WTC11 (cell line): ENCODE measurements around the gene SERPIND1. TPM values are rescaled to one million over a fixed set of nuclear protein-coding genes. Genes with fewer than 3 reads are reported as not detected.

Source experiments
- ATAC-seq: fragments of 200-7000 bp; cut with Tn5 transposase; 2 replicates; pipeline ENCODE4 v1.10.0; 2021; ENCODE audit warnings: mild to moderate bottlenecking, moderate library complexity
- CTCF ChIA-PET: fragments of 300-600 bp; sonication (Branson Sonifier 250); formaldehyde crosslinking; loops from one replicate; lab custom pipeline; 2021; ENCODE audit warnings: antibody characterized with exemption; lab: Charles Lee
- POLR2A ChIA-PET: fragments of 350-600 bp; sonication (Branson Sonifier 250); formaldehyde crosslinking; loops from one replicate; lab custom pipeline; 2021; ENCODE audit warnings: antibody characterized with exemption; lab: Charles Lee
- DNase-seq: peaks from one replicate; pipeline ENCODE4 v3.0.0; 2021; ENCODE audit warnings: low spot score
- H3K27ac Mint-ChIP-seq: 2 replicates; pipeline ENCODE4 v1.8.0; 2021; ENCODE audit warnings: mixed read lengths
- H3K27me3 Mint-ChIP-seq: 2 replicates; pipeline ENCODE4 v1.8.0; 2021; ENCODE audit warnings: low read depth, mild to moderate bottlenecking, moderate library complexity, mixed read lengths
- H3K36me3 Mint-ChIP-seq: 2 replicates; pipeline ENCODE4 v1.8.0; 2021; ENCODE audit warnings: mixed read lengths
- H3K4me1 Mint-ChIP-seq: 2 replicates; pipeline ENCODE4 v1.8.0; 2022; ENCODE audit warnings: mixed read lengths
- H3K4me3 Mint-ChIP-seq: 2 replicates; pipeline ENCODE4 v1.8.0; 2021; ENCODE audit warnings: mild to moderate bottlenecking, moderate library complexity, mixed read lengths
- H3K9me3 Mint-ChIP-seq: 2 replicates; pipeline ENCODE4 v1.8.0; 2021; ENCODE audit warnings: mixed read lengths
- AR ChIP-seq: fragments of 250-450 bp; sonication (Bioruptor Pico); IDR thresholded peaks from 2 replicates; pipeline ENCODE4 v1.9.0; 2021; ENCODE audit warnings: mild to moderate bottlenecking
- ARID4B ChIP-seq: sonication (generic); formaldehyde crosslinking; IDR thresholded peaks from 2 replicates; pipeline ENCODE4 v1.8.0; 2023; ENCODE audit warnings: missing genetic modification reagents, mild to moderate bottlenecking, borderline replicate concordance
- ATF1 ChIP-seq: sonication (generic); formaldehyde crosslinking; IDR thresholded peaks from 2 replicates; pipeline ENCODE4 v1.8.1; 2023; ENCODE audit warnings: mild to moderate bottlenecking, moderate library complexity, missing genetic modification reagents
- ATF6 ChIP-seq: sonication (generic); formaldehyde crosslinking; IDR thresholded peaks from 2 replicates; pipeline ENCODE4 v1.8.1; 2023; ENCODE audit warnings: mild to moderate bottlenecking, missing genetic modification reagents
- FOXJ3 ChIP-seq: sonication (generic); formaldehyde crosslinking; IDR thresholded peaks from 2 replicates; pipeline ENCODE4 v1.9.0; 2021; ENCODE audit warnings: missing genetic modification reagents, mild to moderate bottlenecking, borderline replicate concordance
- NR3C1 ChIP-seq: sonication (generic); formaldehyde crosslinking; conservative IDR thresholded peaks from 2 replicates; pipeline ENCODE4 v1.8.1; 2023; ENCODE audit warnings: low read depth, mild to moderate bottlenecking, missing genetic modification reagents
- PRRX2 ChIP-seq: fragments of 250-450 bp; sonication (Bioruptor Pico); IDR thresholded peaks from 2 replicates; pipeline ENCODE4 v1.8.0; 2021; ENCODE audit warnings: mild to moderate bottlenecking
- SMAD3 ChIP-seq: sonication (generic); formaldehyde crosslinking; IDR thresholded peaks from 2 replicates; pipeline ENCODE4 v1.8.0; 2022; ENCODE audit warnings: missing genetic modification reagents, mild to moderate bottlenecking, borderline replicate concordance
- USF1 ChIP-seq: sonication (generic); formaldehyde crosslinking; IDR thresholded peaks from 2 replicates; pipeline ENCODE4 v1.8.0; 2022; ENCODE audit warnings: mild to moderate bottlenecking, missing genetic modification reagents
- ZBTB21 ChIP-seq: sonication (generic); formaldehyde crosslinking; IDR thresholded peaks from 2 replicates; pipeline ENCODE4 v1.8.1; 2023; ENCODE audit warnings: mild to moderate bottlenecking, missing genetic modification reagents, borderline replicate concordance
- ZNF121 ChIP-seq: sonication (generic); formaldehyde crosslinking; IDR thresholded peaks from 2 replicates; pipeline ENCODE4 v1.8.0; 2023; ENCODE audit warnings: missing genetic modification reagents
- ZNF416 ChIP-seq: fragments of 250-450 bp; sonication (Bioruptor Pico); IDR thresholded peaks from 2 replicates; pipeline ENCODE4 v1.9.0; 2021; ENCODE audit warnings: mild to moderate bottlenecking, inconsistent platforms
- ZNF425 ChIP-seq: fragments of 250-450 bp; sonication (Bioruptor Pico); conservative IDR thresholded peaks from 2 replicates; pipeline ENCODE4 v1.9.0; 2021; ENCODE audit warnings: mild to moderate bottlenecking
- ZNF532 ChIP-seq: fragments of 250-450 bp; sonication (Bioruptor Pico); IDR thresholded peaks from 2 replicates; pipeline ENCODE4 v1.9.0; 2021; ENCODE audit warnings: mild to moderate bottlenecking, borderline replicate concordance
- total RNA-seq: library from RNA; stranded (reverse); gene quantifications from 3 replicates; pipeline ENCODE4 v1.2.3, GENCODE V29; 2021

SERPIND1 gene
- total RNA-seq, 1 experiment from 2014 or later, result 0.22 TPM

- TF ChIP-seq USF1 (CRISPR knock-in tag), result no peak
- TF ChIP-seq ZNF532 (CRISPR knock-in tag), result no peak
- no peak for TF ChIP-seq ATF6 (CRISPR knock-in tag)
Measured at GRCh38 chr22:20774882-20775281, 969 bp downstream of the SERPIND1 start (continued).

GRCh38 chr22:20775342-20775895, 1.5 kb downstream of the SERPIND1 start:
- DNase-seq (no peak), ATAC-seq (no peak)
- peaks cover 14% of the 10 kb centered on the region for H3K4me1 Mint-ChIP-seq
- no peak for TF ChIP-seq ZNF425 (CRISPR knock-in tag)
- no peak overlapping the region for H3K27ac Mint-ChIP-seq
- ChIA-PET POLR2A (no interaction called here), CTCF (interaction anchor here (1.4 kb wide), 1 partner anchor 327 kb away, joined by 4 read pairs; no protein-coding TSS in a partner anchor)
- no peaks in the 10 kb centered on the region for H3K27me3 Mint-ChIP-seq
- no peak overlapping the region for H3K4me3 Mint-ChIP-seq
- H3K9me3 Mint-ChIP-seq, result no peaks in the 10 kb centered on the region
- no peaks in the 10 kb centered on the region for H3K36me3 Mint-ChIP-seq

- ATAC-seq (no peak), DNase-seq (no peak)
- Mint-ChIP-seq H3K27ac (no peak overlapping the region), H3K4me3 (no peak overlapping the region), H3K4me1 (peaks cover 14% of the 10 kb centered on the region), H3K9me3 (no peaks in the 10 kb centered on the region), H3K27me3 (no peaks in the 10 kb centered on the region), H3K36me3 (no peaks in the 10 kb centered on the region)
- CTCF ChIA-PET, result interaction anchor here (0.9 to 2.4 kb wide), 4 partner anchors 18 to 326 kb away, joined by 3 to 7 read pairs (median 4); no protein-coding TSS in a partner anchor
- POLR2A ChIA-PET, result no interaction called here
- no peak for TF ChIP-seq ZBTB21 (CRISPR knock-in tag)
- no peak for TF ChIP-seq ZNF121 (CRISPR knock-in tag)
- TF ChIP-seq PRRX2, result no peak
- TF ChIP-seq FOXJ3 (CRISPR knock-in tag), result no peak
- no peak for TF ChIP-seq ARID4B
- no peak for TF ChIP-seq ZNF416
- TF ChIP-seq NR3C1, result no peak
- TF ChIP-seq ATF1 (CRISPR knock-in tag), result no peak
- no peak for TF ChIP-seq AR (CRISPR knock-in tag)
- no peak for TF ChIP-seq SMAD3
Measured at GRCh38 chr22:20776624-20777405, 2.9 kb downstream of the SERPIND1 start.
